Globus pallidus (tissue), 1 donor: ENCODE measurements around the gene RAB3IP.
A peak's percentile ranks its signal among the peaks of the same experiment; 100 is the strongest.
"Not testable (repeated sequence)": the region's sequence is repeated elsewhere in the genome, so short reads cannot be mapped to it uniquely, and the experiment has no call there.

Experiments used
- DNase-seq: peaks from one replicate; pipeline ENCODE4 v3.0.0-alpha.2; 2015; ENCODE audit warnings: low spot score

RAB3IP gene

DNA sequence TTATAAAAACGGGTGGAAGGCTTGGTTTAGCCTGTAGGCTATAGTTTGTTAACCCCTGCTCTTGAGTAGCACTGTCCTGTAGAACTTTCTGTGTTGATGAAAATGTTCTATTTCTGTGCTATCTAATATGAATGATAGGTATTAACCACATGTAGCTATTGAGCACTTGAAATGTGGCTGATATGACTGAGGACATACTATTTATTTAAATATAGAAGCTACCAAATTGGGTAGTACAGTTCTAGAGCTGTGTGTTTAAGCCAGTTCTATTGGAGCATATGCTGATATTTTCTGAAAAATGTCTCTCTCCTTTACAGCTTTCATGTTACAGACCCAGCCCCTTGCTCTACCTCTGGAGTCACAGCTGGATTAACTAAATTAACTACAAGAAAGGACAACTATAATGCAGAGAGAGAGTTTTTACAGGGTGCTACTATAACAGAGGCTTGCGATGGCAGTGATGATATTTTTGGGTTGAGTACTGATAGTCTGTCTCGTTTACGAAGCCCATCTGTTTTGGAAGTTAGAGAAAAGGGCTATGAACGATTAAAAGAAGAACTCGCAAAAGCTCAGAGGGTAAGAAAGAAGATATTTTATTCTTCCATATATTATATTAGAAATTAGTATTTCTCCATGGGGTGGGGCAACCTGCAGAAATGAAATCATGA, 17.6 kb downstream of the RAB3IP start:
- DNase-seq = no peak

DNA sequence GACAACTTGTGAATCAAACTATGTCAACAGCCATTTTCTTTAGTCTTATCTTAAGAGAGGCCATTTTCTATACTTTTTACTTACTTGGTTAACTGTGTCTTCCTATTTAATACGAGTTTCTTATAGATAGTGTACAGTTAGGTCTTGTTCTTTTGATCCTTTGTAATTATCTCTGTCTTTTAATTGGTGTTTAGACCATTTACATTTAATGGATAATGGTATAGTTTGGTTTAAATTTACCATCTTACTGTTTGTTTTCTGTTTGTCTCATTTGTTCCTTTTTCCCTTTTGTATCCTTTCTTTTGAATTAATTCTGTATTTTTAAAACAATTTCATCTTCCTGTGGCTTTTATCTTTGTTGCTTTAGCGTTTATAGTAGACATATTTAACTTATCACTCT, 19.4 kb downstream of the RAB3IP start:
- DNase-seq = no peak

DNA sequence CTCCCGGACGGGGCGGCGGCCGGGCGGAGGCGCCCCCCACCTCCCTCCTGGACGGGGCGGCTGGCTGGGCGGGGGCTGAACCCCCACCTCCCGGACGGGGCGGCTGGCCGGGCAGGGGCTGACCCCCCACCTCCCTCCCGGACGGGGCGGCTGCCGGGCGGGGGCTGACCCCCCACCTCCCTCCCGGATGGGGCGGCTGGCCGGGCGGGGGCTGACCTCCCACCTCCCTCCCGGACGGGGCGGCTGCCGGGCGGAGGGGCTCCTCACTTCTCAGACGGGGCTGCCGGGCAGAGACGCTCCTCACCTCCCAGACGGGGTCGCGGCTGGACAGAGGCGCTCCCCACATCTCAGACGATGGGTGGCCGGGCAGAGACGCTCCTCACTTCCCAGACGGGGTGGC, 20.9 kb downstream of the RAB3IP start:
- not testable (repeated sequence) for DNase-seq

DNA sequence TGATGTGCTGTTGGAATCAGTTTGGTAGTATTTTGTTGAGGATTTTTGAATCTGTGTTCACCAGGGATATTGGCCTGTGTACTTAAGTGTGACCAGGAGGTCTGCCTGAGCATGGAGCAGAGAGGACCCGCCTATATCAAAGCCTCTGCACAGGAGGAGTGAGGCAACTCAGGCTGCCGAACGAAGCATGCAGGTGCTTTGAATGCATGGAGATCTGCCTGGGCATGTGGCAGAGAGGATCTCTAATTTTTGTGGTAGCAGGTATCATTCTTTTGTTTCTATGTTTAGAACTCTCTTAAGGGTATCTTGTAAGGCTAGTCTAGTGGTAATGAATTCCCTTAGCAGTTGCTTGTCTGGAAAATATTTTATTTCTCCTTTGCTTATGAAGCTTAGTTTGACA, 26.9 kb downstream of the RAB3IP start:
- DNase-seq = no peak

DNA sequence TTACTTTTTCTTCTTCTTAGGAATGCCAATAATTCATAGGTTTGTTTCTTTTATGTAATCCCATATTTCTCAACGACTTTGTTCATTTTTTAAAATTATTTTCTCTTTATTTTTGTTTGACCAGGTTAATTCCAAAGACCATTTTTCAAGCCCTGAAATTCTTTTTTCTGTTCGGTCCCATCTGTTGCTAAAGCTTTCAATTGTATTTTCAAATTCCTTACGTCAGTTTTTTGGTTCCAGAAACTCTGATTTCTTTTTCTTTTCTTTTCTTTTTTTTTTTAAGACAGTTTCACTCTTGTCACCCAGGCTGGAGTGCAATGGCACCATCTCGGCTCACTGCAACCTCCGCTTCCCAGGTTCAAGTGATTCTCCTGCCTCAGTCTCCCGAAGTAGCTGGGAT, 27.6 kb downstream of the RAB3IP start:
- DNase-seq = no peak

DNA sequence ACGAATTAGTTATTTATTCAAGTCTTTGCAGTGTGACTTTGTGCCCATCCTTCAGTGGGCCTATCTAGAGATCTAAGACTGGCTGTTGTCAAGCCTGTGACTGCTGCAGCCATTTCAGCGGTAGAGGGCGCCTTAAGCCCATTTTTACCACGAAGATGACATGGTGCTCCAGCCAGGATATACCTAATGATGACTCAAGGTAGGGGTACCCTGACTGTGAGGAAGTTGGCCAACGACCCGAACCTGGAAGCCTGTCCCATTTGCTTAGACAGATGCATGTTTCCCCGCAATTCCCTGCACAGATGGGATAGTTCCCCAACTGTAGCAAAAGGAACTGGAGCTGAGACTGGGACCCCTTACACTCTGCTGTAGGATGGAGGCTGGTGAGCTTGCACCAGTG, 41.3 kb downstream of the RAB3IP start:
- peak; percentile 5 for DNase-seq

DNA sequence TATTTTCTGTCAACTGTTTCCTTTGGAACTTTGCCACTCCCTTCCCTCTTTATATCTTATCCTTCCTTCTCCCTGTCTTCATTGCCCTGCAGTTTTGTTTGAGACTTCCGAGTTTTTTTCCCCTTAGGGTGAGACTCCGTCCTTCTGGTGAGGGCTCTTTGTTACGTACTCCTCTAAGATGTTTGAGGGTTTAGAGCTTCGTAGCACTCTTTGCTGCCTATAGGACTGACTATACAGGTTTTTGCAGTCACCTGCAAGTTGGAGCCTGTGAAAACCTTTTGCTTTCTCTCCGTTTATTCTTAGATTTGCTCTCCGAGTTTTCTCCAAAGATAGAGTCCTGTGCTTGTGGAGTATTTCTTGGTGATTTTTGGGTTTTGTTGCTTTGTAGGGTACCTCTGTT, 44.7 kb downstream of the RAB3IP start:
- DNase-seq = no peak

DNA sequence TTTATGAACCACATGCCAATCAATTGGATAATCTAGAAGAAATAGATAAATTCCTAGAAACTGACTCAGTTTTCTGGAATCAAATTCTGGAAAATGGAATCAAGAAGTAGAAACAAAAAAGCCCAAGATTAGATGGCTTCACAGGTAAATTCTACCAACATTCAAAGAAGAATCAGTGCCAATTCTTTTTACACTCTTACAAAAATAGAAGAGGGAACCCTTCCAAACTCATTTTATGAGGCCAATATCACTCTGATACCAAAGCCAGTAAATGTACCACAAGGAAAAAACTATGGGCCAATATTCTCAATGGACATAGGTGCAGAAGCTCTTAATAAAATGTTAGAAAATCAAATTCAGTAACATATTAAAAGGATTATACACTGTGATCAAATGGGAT, 50.7 kb downstream of the RAB3IP start:
- no peak for DNase-seq

DNA sequence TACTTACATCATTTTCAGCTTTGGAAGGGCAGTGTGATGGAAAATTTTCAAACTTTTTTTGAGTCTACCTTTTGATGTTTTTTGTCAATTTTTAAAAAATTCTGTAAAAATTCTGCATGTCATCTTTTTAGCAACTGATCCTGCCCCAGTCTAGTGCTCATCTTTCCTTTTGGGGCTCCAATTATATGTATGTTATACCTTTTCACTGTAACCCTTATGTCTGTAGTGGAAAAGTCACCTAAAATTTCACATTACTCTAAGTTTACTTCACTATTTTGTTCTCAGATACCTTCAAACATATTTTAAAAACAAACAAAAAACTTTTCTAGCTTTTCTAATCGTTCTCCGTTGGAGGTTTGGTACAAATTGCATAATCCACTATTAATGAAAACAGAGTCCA, 53.9 kb downstream of the RAB3IP start:
- DNase-seq = no peak

DNA sequence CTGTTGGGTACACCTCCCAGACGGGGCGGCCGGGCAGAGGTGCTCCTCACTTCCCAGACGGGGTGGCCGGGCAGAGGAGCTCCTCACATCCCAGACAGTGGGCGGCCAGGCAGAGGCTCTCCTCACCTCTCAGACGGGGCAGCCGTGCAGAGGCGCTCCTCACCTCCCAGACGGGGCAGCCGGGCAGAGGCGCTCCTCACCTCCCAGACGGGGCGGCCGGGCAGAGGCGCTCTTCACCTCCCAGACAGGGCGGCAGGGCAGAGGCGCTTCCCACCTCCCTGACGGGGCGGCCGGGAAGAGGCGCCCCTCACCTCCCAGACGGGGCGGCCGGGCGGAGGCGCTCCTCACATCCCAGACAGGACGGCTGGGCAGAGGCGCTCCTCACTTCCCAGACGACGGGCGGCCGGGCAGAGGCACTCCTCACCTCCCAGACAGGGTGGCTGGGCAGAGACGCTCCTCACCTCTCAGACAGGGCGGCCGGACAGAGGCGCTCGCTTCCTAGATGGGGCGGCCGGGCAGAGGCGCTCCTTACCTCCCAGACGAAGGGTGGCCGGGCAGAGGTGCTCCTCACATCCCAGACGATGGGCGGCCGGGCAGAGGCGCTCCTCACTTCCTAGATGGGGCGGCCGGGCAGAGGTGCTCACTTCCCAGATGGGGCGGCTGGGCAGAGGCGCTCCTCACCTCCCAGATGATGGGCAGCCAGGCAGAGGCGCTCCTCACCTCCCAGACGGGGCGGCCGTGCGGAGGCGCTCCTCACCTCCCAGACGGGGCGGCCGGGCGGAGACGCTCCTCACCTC, 68.6 kb downstream of the RAB3IP start:
- not testable (repeated sequence) for DNase-seq

DNA sequence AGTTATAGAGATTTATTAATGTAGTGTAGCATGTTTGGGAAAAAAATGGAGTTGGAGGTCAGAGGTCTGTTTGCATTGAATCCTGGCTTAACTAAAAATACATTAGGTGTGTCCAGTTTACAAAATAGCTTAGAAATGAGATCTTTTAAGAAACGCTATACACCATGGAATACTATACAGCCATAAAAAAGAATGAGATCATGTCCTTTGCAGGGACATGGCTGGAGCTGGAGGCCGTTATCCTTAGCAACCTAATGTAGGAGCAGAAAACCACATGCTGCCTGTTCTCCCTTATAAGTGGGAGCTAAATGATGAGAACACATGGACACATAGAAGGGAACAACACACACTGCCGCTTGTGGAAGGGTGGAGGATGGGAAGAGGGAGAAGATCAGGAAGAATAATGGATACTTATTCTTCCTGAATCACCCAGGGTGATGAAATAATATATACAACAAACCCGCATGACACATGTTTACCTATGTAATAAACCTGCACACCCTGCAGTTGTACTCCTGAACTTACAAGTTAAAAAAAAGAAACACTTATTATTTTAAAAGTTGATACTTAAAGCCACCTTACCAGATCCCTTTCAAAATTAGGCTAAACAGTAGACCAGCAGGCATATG, 72.3 kb downstream of the RAB3IP start:
- no peak for DNase-seq

DNA sequence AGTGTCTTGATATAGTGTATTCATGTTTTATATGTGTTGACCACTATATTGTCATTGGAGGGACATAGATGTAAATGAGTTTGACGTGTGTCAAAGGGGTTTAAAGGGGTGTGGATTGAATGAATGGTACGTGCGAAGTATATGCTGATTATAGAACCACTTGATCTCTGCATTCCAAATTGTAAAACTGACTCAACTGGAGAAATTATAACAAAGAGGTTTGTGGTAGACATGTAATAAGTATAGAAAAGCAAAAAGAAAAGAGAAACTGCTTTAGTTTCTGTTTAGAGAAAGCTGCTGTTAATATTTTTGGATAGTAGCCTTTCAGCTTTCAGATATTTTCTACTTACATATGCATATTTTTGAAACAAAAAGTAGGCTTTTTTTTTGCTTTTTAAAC, 77.4 kb downstream of the RAB3IP start:
- DNase-seq = no peak

DNA sequence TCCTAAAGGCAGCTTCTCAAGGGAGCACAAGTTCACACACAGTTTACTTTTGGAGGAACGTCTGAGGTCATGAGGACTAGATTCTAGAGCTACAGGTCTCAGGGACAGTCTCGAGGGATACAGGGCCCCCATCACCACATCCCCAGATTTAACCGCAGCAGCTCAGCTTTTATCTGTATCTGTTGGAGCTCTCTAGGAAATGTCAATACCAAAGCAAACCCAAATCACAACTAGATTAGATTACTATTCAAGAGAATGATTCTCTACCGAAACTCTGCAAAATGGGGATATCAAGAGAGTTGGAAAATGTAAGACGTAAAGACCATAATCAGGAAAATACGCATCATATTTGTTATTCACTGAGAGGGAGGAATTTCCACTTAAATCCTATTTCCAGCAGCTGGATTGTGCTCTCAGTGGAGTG, 82.4 kb downstream of the RAB3IP start:
- DNase-seq = peak; percentile 38

DNA sequence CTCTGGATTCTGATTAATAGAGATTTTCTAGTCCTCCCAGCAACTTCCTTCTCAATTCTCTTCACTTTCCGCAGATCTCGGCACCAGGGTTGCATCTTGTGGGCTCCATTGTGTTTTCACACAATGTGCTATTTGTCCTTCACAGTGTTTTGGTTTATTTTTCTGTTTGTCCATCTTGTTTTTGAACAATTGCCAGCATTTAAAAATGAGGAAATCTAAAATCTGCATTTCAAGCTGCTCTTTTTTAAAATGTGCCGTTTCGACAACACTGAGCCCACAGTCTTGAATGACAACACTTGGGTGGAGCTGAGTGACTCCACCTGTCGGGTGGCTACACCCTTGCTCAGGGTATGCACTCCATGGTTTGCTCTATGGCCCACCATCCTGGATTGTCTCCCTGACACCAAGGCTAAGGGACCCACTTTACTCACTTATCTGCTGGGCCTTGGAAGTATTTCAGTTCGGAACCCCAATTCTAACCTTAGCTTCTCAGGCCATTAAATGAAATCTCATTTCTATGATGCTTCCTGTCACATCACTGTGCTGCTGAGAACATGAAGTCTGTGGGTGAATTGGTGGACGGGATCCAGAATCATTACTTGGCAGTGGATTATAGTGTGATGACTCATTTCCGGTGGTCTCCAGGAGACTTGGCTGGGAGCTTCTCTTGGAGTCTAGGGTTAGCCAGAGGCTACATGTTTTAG, 82.9 kb downstream of the RAB3IP start:
- DNase-seq = peak; percentile 76

DNA sequence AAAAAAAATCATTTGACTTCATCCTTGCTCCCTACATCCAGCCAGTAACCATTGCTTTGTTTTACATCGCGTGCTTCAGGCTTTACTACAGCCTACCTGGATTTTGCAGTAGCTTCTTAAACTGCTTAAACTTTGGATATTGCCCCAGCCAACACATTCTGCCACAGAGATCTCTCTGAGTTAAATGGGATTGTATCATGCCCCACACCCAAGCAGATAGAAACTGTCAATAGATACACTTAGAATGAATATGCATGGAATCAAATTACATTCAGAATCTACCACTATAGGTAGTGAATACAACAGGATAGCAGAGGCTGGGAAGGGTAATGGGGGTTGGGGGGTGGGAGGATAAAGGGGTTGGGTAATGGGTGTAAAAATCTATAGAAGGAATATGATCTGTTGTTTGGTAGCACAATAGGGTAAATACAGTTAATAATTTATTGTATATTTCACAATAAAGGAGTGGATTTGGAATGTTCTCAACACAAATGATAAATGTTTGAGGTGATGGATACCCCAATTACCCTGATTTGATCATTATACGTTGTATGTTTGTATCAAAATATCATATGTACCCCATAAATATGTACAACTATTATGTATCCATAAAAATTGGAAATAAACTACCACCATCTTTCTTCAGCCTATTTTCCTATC, 83.7 kb downstream of the RAB3IP start:
- DNase-seq = peak; percentile 15

DNA sequence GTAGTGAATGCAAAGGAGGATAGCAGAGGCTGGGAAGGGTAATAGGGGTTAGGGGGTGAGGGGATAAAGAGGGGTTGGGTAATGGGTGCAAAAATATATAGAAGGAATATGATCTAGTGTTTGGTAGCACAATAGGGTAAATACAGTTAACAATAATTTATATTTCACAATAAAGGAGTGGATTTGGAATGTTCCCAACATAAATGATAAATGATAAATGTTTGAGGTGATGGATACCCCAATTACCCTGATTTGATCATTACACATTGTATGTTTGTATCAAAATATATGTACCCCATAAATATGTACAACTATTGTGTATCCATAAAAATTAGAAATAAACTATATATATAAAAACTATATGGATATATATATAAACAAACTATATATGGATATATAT, 85.4 kb downstream of the RAB3IP start:
- DNase-seq = no peak

DNA sequence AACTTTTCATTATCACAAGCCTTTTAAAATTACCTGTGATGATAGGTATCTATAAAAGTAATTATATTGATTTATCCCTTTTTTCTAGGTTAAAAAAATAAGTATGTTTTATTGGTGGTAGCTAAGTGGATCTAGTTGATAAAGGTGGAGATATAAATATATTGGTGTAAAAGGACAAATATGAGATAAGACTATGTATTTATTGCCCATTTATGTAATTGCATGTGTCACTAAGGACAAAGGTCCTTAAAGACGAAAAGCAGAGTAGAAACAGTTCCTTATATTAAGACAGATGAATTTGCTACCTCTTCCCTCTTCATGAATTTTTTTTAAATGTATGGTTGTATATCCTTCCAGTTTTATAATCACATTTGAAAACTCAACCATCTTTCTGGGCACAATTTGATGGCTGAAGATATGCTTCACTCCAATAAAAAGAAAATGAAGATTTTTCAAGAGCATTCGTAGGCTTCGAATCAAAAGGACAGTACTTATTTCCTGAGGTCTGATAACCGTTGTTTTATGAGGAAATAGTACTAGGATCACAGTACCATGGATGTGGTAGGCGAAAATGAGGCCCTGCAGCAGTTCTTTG, 86.4 kb downstream of the RAB3IP start, which contains the start of gene MYRFL:
Gene MYRFL, plus strand, starts transcription at position 262 of the 595 bp plus-strand sequence. Its CDS starts 291 bp downstream, at position 553.
- no peak for DNase-seq

DNA sequence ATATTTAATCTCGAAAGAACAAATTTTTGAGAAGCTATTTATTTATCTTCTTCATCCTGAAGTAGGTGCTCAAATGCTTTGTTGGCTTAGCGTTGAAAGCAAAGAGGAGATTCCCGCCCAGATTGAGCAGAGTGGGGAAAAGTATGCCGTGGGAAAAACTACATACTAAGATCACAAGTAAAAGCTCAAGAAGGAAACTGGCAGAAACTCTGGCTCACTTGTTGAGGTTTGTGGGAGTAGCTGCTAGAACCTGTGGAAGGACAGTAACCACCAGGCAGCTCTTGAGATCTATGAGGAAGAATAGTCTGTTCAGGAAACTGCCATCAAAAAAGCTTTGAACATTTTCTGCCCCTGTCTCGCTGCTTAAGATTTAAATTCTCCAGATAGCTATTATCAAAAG, 90.2 kb downstream of the RAB3IP start:
- no peak for DNase-seq

DNA sequence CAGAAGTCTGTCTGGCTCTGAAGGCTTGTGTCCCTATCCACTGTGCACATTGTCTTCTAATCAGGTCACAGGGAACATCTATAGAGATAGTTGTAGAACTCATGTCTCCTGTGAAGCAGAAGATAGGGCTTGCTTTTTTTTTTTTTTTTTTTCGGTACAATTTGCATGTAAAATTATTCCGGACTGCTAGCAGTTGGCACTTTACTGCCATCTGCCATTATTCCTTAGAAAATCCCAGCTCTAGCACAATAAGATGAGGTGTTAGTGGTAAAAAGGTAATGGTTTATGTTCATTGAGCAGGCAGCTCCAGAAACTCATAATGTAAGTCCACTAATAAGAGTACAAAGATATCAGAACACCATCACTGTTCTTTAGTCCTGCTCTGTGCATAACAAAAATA, 95.0 kb downstream of the RAB3IP start:
- DNase-seq = no peak

DNA sequence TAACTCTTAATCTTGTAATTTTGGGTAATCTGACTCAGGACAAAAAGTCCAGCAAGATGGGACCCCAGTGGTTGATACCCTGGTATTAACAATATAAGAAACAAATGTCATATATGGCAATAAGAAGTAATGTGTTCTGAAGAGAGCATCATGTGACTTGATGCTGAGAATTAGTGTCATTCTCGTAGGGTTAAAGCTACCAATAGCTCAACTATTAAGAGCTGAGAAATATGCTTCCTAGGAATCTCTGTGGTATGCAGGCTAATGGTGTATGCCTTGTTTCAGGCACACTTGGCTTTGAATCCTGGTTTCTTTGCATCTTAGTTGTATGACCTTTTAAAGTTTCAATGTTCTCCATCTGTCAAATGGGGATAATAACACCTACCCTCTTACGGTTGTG, 95.5 kb downstream of the RAB3IP start:
- DNase-seq = no peak

DNA sequence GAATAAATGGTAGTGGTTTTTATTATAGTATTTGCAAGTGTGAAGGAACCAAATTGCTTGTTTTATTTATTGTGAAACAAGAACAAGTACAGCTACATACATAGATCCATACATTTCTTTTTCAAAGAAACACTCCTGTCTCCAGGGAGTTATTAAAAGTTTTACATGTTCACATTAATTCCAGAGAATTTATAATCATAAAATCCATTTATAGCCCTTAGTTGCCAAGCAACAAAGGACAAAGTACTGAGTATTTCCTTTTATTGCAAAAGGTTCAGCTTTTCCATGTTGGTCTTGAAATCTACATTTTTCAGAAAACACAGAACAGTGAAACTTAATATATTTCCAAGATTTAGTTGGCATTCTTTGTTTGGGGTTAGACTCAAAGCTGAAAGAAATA, 95.9 kb downstream of the RAB3IP start:
- DNase-seq = no peak

DNA sequence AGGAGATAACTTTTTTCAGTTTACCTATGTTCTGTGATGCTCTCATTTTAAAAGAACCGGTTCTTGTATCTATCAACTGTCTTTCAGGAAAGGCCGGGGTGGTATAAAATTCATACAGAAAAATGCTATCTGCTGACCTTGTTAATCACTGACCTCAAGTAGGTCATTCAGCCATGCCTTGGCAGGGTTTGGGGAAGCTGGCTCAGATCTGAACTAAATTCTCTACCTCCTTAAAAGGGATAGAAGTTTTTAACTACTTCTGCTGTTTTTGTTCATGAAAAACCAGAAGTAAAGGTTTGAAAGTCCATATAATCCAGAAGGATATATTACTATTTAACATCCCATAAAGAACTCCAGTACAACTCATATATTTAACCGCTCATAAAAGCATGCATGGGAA, 96.4 kb downstream of the RAB3IP start:
- no peak for DNase-seq
